ENCODE data around the gene BMP6.

BMP6 gene

GRCh38 chr6:7819431-7820015 is 93.6 kb downstream of the BMP6 start:
- no peak overlapping the region for H3K27ac ChIP-seq (ENCODE audit: low read length)
- no peaks in the 10 kb centered on the region for H3K9me3 ChIP-seq (replicated peaks; ENCODE audit: insufficient read depth, low read length)
- no peak overlapping the region for H3K4me3 ChIP-seq (ENCODE audit: low read length)
- DNase-seq = no peak
- H3K36me3 ChIP-seq (replicated peaks; ENCODE audit: insufficient read depth, low read length) = no peaks in the 10 kb centered on the region
- peaks cover 91% of the 10 kb centered on the region for H3K79me2 ChIP-seq (ENCODE audit: low read length)
- TF ChIP-seq EZH2phosphoT487 (IDR thresholded peaks at IDR 0.05; ENCODE audit: low read length) (no peak), EZH2 (optimal IDR thresholded peaks at IDR 0.05; ENCODE audit: low read depth, low read length) (no peak)
- TF ChIP-seq, protein P1, sequence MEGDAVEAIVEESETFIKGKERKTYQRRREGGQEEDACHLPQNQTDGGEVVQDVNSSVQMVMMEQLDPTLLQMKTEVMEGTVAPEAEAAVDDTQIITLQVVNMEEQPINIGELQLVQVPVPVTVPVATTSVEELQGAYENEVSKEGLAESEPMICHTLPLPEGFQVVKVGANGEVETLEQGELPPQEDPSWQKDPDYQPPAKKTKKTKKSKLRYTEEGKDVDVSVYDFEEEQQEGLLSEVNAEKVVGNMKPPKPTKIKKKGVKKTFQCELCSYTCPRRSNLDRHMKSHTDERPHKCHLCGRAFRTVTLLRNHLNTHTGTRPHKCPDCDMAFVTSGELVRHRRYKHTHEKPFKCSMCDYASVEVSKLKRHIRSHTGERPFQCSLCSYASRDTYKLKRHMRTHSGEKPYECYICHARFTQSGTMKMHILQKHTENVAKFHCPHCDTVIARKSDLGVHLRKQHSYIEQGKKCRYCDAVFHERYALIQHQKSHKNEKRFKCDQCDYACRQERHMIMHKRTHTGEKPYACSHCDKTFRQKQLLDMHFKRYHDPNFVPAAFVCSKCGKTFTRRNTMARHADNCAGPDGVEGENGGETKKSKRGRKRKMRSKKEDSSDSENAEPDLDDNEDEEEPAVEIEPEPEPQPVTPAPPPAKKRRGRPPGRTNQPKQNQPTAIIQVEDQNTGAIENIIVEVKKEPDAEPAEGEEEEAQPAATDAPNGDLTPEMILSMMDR (IDR thresholded peaks at IDR 0.05; ENCODE audit: low read length) = no peak
- H3K9ac ChIP-seq (ENCODE audit: low read length) = no peak overlapping the region
- H4K20me1 ChIP-seq (ENCODE audit: insufficient read depth, low read length) = no peaks in the 10 kb centered on the region
- H3K4me1 ChIP-seq (ENCODE audit: low read length) = no peaks in the 10 kb centered on the region
- H3K27me3 ChIP-seq (replicated peaks; ENCODE audit: insufficient read depth, low read length) = no peaks in the 10 kb centered on the region
- H3K9me2 ChIP-seq (replicated peaks; ENCODE audit: insufficient read depth, low read length) = no peaks in the 10 kb centered on the region
- H3F3A ChIP-seq (ENCODE audit: insufficient read depth, low read length) = no peaks in the 10 kb centered on the region
- no peak overlapping the region for H3K4me2 ChIP-seq (ENCODE audit: low read depth, low read length)
- no peak overlapping the region for H2AFZ ChIP-seq (ENCODE audit: low read length)

DNA sequence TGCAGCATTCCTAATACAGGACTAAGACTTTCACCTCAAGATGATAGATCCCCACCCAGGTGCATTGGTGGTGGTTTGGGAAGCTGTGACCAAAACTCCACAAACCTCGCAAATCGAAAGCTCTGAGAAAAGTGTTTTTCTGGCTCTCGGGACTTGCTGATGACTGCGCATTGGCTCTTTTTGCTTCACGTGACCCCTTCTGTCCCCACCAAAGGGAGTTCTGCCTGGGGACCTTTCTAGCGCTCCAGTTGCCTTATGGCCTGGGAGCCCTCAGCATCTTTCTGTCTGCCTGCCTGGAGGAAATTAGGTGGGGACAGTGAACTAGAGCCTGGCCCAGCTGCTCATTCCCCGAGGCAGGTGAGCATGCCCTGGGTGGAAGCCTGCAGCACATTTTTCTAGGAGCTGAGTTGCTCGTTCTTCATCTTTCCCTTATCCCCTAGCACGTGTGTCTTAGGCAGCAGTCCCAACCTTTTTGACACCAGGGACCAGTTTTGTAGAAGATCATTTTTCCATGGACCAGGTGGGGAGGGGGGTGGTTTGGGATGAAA is 94.5 kb downstream of the BMP6 start:
- Histone ChIP-seq H3K4me2 (ENCODE audit: low read depth, low read length) (no peak overlapping the region), H3K36me3 (replicated peaks; ENCODE audit: insufficient read depth, low read length) (no peaks in the 10 kb centered on the region), H4K20me1 (ENCODE audit: insufficient read depth, low read length) (no peaks in the 10 kb centered on the region), H3K9me3 (replicated peaks; ENCODE audit: insufficient read depth, low read length) (no peaks in the 10 kb centered on the region), H3K9me2 (replicated peaks; ENCODE audit: insufficient read depth, low read length) (no peaks in the 10 kb centered on the region), H3K4me1 (ENCODE audit: low read length) (no peaks in the 10 kb centered on the region), H3F3A (ENCODE audit: insufficient read depth, low read length) (no peaks in the 10 kb centered on the region), H3K27me3 (replicated peaks; ENCODE audit: insufficient read depth, low read length) (no peaks in the 10 kb centered on the region), H3K9ac (ENCODE audit: low read length) (no peak overlapping the region), H3K27ac (ENCODE audit: low read length) (no peak overlapping the region), H3K4me3 (ENCODE audit: low read length) (no peak overlapping the region), H2AFZ (ENCODE audit: low read length) (no peak overlapping the region), H3K79me2 (ENCODE audit: low read length) (peaks cover 90% of the 10 kb centered on the region)
- DNase-seq = no peak
- TF ChIP-seq EZH2phosphoT487 (IDR thresholded peaks at IDR 0.05; ENCODE audit: low read length) (no peak), EZH2 (optimal IDR thresholded peaks at IDR 0.05; ENCODE audit: low read depth, low read length) (no peak)
- TF ChIP-seq, protein P1 (IDR thresholded peaks at IDR 0.05; ENCODE audit: low read length) = no peak

DNA sequence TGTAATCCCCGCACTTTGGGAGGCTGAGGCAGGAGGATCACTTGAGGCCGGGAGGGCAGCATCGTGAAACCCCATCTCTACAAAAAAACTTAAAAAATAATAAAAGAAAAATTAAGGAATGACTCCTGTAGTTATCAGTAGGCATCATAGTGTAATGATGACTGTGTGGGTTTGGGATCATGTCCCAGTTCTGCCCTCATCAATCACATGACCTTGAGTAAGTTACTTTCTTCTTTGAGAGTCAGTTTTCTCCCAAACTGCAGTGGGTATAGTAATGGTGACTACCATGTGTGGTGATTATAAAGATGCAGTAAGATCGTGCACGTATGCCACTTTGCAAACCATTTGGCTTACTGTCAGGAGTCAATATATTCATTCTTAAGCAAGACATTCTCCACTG is 95.5 kb downstream of the BMP6 start:
- H3K4me1 ChIP-seq (ENCODE audit: low read length) = no peaks in the 10 kb centered on the region
- no peak overlapping the region for H3K27ac ChIP-seq (ENCODE audit: low read length)
- no peak overlapping the region for H2AFZ ChIP-seq (ENCODE audit: low read length)
- H3K4me2 ChIP-seq (ENCODE audit: low read depth, low read length) = no peak overlapping the region
- H3K9me3 ChIP-seq (replicated peaks; ENCODE audit: insufficient read depth, low read length) = no peaks in the 10 kb centered on the region
- H3F3A ChIP-seq (ENCODE audit: insufficient read depth, low read length) = no peaks in the 10 kb centered on the region
- DNase-seq = no peak
- H3K36me3 ChIP-seq (replicated peaks; ENCODE audit: insufficient read depth, low read length) = no peaks in the 10 kb centered on the region
- no peaks in the 10 kb centered on the region for H4K20me1 ChIP-seq (ENCODE audit: insufficient read depth, low read length)
- peaks cover 90% of the 10 kb centered on the region for H3K79me2 ChIP-seq (ENCODE audit: low read length)
- TF ChIP-seq EZH2 (optimal IDR thresholded peaks at IDR 0.05; ENCODE audit: low read depth, low read length) (no peak), EZH2phosphoT487 (IDR thresholded peaks at IDR 0.05; ENCODE audit: low read length) (no peak)
- TF ChIP-seq, protein P1 (IDR thresholded peaks at IDR 0.05; ENCODE audit: low read length) = no peak
- no peak overlapping the region for H3K9ac ChIP-seq (ENCODE audit: low read length)
- no peaks in the 10 kb centered on the region for H3K27me3 ChIP-seq (replicated peaks; ENCODE audit: insufficient read depth, low read length)
- H3K9me2 ChIP-seq (replicated peaks; ENCODE audit: insufficient read depth, low read length) = no peaks in the 10 kb centered on the region
- no peak overlapping the region for H3K4me3 ChIP-seq (ENCODE audit: low read length)

All from MM.1S (cell line).